IMR-90 (cell line): ENCODE data around the gene SIM2. TPM values are rescaled to one million over a fixed set of nuclear protein-coding genes. Genes with fewer than 3 reads are reported as not detected.

Source experiments
- ATAC-seq: fragments of 200-7000 bp; cut with Tn5 transposase; 2 replicates; pipeline ENCODE4 v1.9.1; 2020; ENCODE audit warnings: low read depth, mild to moderate bottlenecking, moderate library complexity
- BruUV-seq: library from RNA; stranded (reverse); fragments of 400-500 nt; replicated peaks from 2 replicates; lab custom pipeline; 2021; lab: Mats Ljungman, UMichigan
- CTCF ChIA-PET: fragments of 300-600 bp; formaldehyde crosslinking; extraction: SDS; loops from one replicate; lab custom pipeline; 2021; ENCODE audit warnings: antibody characterized with exemption; lab: Yijun Ruan, JAX
- POLR2A ChIA-PET: fragments of 300-600 bp; sonication (Branson Sonifier 250); formaldehyde crosslinking; loops from one replicate; lab custom pipeline; 2022; ENCODE audit warnings: antibody characterized with exemption; ENCODE audit not compliant: unreplicated experiment; lab: Charles Lee
- DNase-seq: peaks from one replicate; pipeline ENCODE4 v3.0.0; 2013
- H2AFZ ChIP-seq: replicated peaks from 2 replicates; pipeline ENCODE3; 2013; ENCODE audit warnings: low read length, mild to moderate bottlenecking; ENCODE audit not compliant: poor library complexity
- H2AK5ac ChIP-seq: 2 replicates; pipeline ENCODE4 v1.6.1; 2013; ENCODE audit warnings: low read depth, low read length, inconsistent platforms
- H2AK9ac ChIP-seq: replicated peaks from 2 replicates; pipeline ENCODE3; 2013; ENCODE audit warnings: mild to moderate bottlenecking, low read depth, low read length, moderate library complexity; ENCODE audit not compliant: poor library complexity
- H2BK120ac ChIP-seq: 2 replicates; pipeline ENCODE4 v1.6.1; 2013; ENCODE audit warnings: low read depth, low read length, inconsistent platforms
- H2BK15ac ChIP-seq: 3 replicates; pipeline ENCODE4 v1.6.1; 2013; ENCODE audit warnings: low read depth, low read length, inconsistent platforms
- H2BK20ac ChIP-seq: 2 replicates; pipeline ENCODE4 v1.6.1; 2013; ENCODE audit warnings: low read depth, mild to moderate bottlenecking, inconsistent platforms, low read length, moderate library complexity
- H2BK5ac ChIP-seq: 2 replicates; pipeline ENCODE4 v1.6.1; 2013; ENCODE audit warnings: mild to moderate bottlenecking, low read depth, low read length, inconsistent platforms; ENCODE audit not compliant: poor library complexity, severe bottlenecking
- H3K14ac ChIP-seq: replicated peaks from 2 replicates; pipeline ENCODE4 v1.6.1; 2013; ENCODE audit warnings: low read depth, low read length, inconsistent platforms
- H3K18ac ChIP-seq: 2 replicates; pipeline ENCODE4 v1.6.1; 2013; ENCODE audit warnings: low read depth, low read length, control low read depth
- H3K23ac ChIP-seq: 2 replicates; pipeline ENCODE4 v1.6.1; 2013; ENCODE audit warnings: low read depth, low read length, inconsistent platforms
- H3K27ac ChIP-seq: 2 replicates; pipeline ENCODE4 v1.5.1; 2013; ENCODE audit warnings: mild to moderate bottlenecking, control low read depth, low read length; ENCODE audit not compliant: insufficient read depth
- H3K27me3 ChIP-seq: 2 replicates; pipeline ENCODE4 v1.6.1; 2013; ENCODE audit warnings: low read length; ENCODE audit not compliant: control insufficient read depth, insufficient read depth
- H3K36me3 ChIP-seq: 2 replicates; pipeline ENCODE4 v1.6.1; 2013; ENCODE audit warnings: low read length, mixed read lengths; ENCODE audit not compliant: control insufficient read depth, insufficient read depth
- H3K4ac ChIP-seq: 2 replicates; pipeline ENCODE4 v1.6.1; 2013; ENCODE audit warnings: low read depth, low read length, inconsistent platforms
- H3K4me1 ChIP-seq: 2 replicates; pipeline ENCODE4 v1.6.1; 2013; ENCODE audit warnings: low read length, mixed read lengths; ENCODE audit not compliant: control insufficient read depth, insufficient read depth
- H3K4me2 ChIP-seq: 2 replicates; pipeline ENCODE4 v1.6.1; 2013; ENCODE audit warnings: low read depth, mild to moderate bottlenecking, control low read depth, low read length, moderate library complexity
- H3K4me3 ChIP-seq: 2 replicates; pipeline ENCODE4 v1.5.1; 2013; ENCODE audit warnings: low read depth, mild to moderate bottlenecking, control low read depth, low read length, moderate library complexity; ENCODE audit not compliant: insufficient read depth
- H3K56ac ChIP-seq: 2 replicates; pipeline ENCODE4 v1.6.1; 2013; ENCODE audit warnings: low read length, inconsistent platforms; ENCODE audit not compliant: insufficient read depth; ENCODE audit errors: extremely low read depth
- H3K79me1 ChIP-seq, 2 experiments: 2 replicates each; pipeline ENCODE4 v1.6.1; 2013; ENCODE audit warnings: low read length in 2 of 2, inconsistent platforms in 1 of 2, low read depth in 1 of 2
- H3K9ac ChIP-seq: 2 replicates; pipeline ENCODE4 v1.6.1; 2013; ENCODE audit warnings: low read depth, low read length, control low read depth
- H3K9me1 ChIP-seq: 2 replicates; pipeline ENCODE4 v1.6.1; 2013; ENCODE audit warnings: low read length, inconsistent platforms; ENCODE audit not compliant: insufficient read depth
- H3K9me3 ChIP-seq: 2 replicates; pipeline ENCODE4 v1.6.1; 2013; ENCODE audit warnings: low read length; ENCODE audit not compliant: control insufficient read depth, insufficient read depth
- H4K20me1 ChIP-seq: 2 replicates; pipeline ENCODE4 v1.6.1; 2013; ENCODE audit warnings: low read length, inconsistent platforms; ENCODE audit not compliant: insufficient read depth
- H4K5ac ChIP-seq: 2 replicates; pipeline ENCODE4 v1.6.1; 2013; ENCODE audit warnings: mild to moderate bottlenecking, low read depth, low read length, control low read depth
- H4K8ac ChIP-seq, 2 experiments: 2 replicates each; pipeline ENCODE4 v1.6.1; 2013; ENCODE audit warnings: low read depth in 2 of 2, low read length in 2 of 2, control low read depth in 1 of 2, inconsistent platforms in 1 of 2
- H4K91ac ChIP-seq: 2 replicates; pipeline ENCODE4 v1.6.1; 2013; ENCODE audit warnings: low read depth, low read length, inconsistent platforms; ENCODE audit not compliant: insufficient read depth
- CEBPB ChIP-seq: IDR thresholded peaks from 2 replicates; pipeline ENCODE4 v1.6.1; 2012; ENCODE audit warnings: low read depth, low read length, improper control_type of control experiment
- CHD1 ChIP-seq: IDR thresholded peaks from 2 replicates; pipeline ENCODE4 v1.6.1; 2012; ENCODE audit warnings: low read depth, low read length, improper control_type of control experiment
- MAFK ChIP-seq: IDR thresholded peaks from 2 replicates; pipeline ENCODE4 v1.6.1; 2012; ENCODE audit warnings: low read depth, low read length, improper control_type of control experiment
- MAZ ChIP-seq: IDR thresholded peaks from 2 replicates; pipeline ENCODE4 v1.6.1; 2012; ENCODE audit warnings: low read depth, mild to moderate bottlenecking, low read length, improper control_type of control experiment, moderate library complexity, borderline replicate concordance
- NFE2L2 ChIP-seq: fragments of 150-350 bp; IDR thresholded peaks from 2 replicates; pipeline ENCODE4 v1.6.1; 2016; ENCODE audit warnings: low read depth, mild to moderate bottlenecking, low read length
- USF2 ChIP-seq: fragments of 150-350 bp; IDR thresholded peaks from 2 replicates; pipeline ENCODE4 v1.6.1; 2017; ENCODE audit warnings: mild to moderate bottlenecking, antibody characterized with exemption, low read length, low read depth
- WGBS, 2 experiments: methylation state at CpG; one replicate each; pipeline versions ENCODE4 v1.1.5 to v1.1.7; 2013; ENCODE audit warnings: missing lambda C conversion rate in 2 of 2; ENCODE audit not compliant: insufficient read length in 1 of 2; ENCODE audit errors: extremely low coverage in 2 of 2; 5-methylcytosine and 5-hydroxymethylcytosine counted together
- dilution Hi-C: fragments of 300-500 bp; cut with HindIII; formaldehyde crosslinking; loops from one replicate; pipeline ENCODE4 v1.14.3; 2018; ENCODE audit warnings: low sequenced_read_pairs; ENCODE audit not compliant: unreplicated experiment
- in situ Hi-C: fragments of 300-500 bp; cut with MboI; formaldehyde crosslinking; loops from 3 replicates; pipeline ENCODE4 v1.14.3; 2019; ENCODE audit warnings: low sequenced_read_pairs, inconsistent platforms, mixed read lengths
- intact Hi-C: fragments of 100-400 bp; cut with micrococcal nuclease; formaldehyde crosslinking; loops from 2 replicates; pipeline ENCODE4 v1.10.0; 2022
- polyA plus RNA-seq, 3 experiments: library from polyadenylated mRNA; depleted of rRNA; stranded (reverse); fragments of >200 nt; gene quantifications; 2 replicates each; pipeline ENCODE4 v1.2.3, GENCODE V29; 2012; ENCODE audit warnings: low replicate concordance in 1 of 3
- total RNA-seq: library from RNA; depleted of rRNA; stranded (reverse); fragments of >200 nt; gene quantifications from 2 replicates; pipeline ENCODE4 v1.2.3, GENCODE V29; 2012

SIM2 gene
- total and polyA plus RNA-seq, 2 of the 4 experiments (the other 2 are of a cell fraction), result 2.2 to 7.5 TPM

GRCh38 chr21:36706482-36706852, 7.6 kb downstream of the SIM2 start:
- Histone ChIP-seq H2BK20ac (no peak overlapping the region), H2BK15ac (no peak overlapping the region), H3K79me1 (no peaks in the 10 kb centered on the region), H3K4me3 (no peak overlapping the region), H2BK120ac (no peak overlapping the region; the same call in 1 of the 2 replicates), H3K27me3 (peaks cover 94% of the 10 kb centered on the region), H2AK9ac (no peak overlapping the region), H4K8ac (no peak overlapping the region), H3K9ac (no peak overlapping the region), H3K4me2 (no peak overlapping the region; the same call in 1 of the 2 replicates), H3K27ac (no peak overlapping the region), H2BK5ac (no peak overlapping the region), H2AFZ (no peak overlapping the region), H3K9me3 (no peaks in the 10 kb centered on the region; the same call in 1 of the 2 replicates), H3K14ac (no peak overlapping the region), H4K5ac (no peak overlapping the region), H3K36me3 (no peaks in the 10 kb centered on the region; the same call in 1 of the 2 replicates), H2AK5ac (no peak overlapping the region), H3K18ac (no peak overlapping the region), H3K4me1 (no peaks in the 10 kb centered on the region; the same call in 1 of the 2 replicates), H3K9me1 (no peaks in the 10 kb centered on the region; the same call in 1 of the 2 replicates), H4K91ac (no peak overlapping the region), H3K4ac (no peak overlapping the region), H3K56ac (no peak overlapping the region), H4K20me1 (peaks cover 28% of the 10 kb centered on the region), H3K23ac (peak overlapping the region; percentile 60; the same call in 1 of the 2 replicates)
- TF ChIP-seq CHD1, result no peak
- no peak for TF ChIP-seq MAZ
- TF ChIP-seq CEBPB, result no peak
- TF ChIP-seq NFE2L2, result no peak
- no peak for TF ChIP-seq MAFK
- no peak for TF ChIP-seq USF2
- ChIA-PET POLR2A (no interaction called here), CTCF (no interaction called here)
- no peak for DNase-seq
- intact Hi-C loops (no loop called here), in situ Hi-C loops (no loop called here), dilution Hi-C loops (no loop called here)
- no TSS peak for BruUV-seq
- WGBS, 2 experiments, result no CpG with 5 or more reads among the region's 13 CpGs
- ATAC-seq, result no peak
